ENCODE results near the gene NPNT.
"Not testable (repeated sequence)": the region's sequence is repeated elsewhere in the genome, so short reads cannot be mapped to it uniquely, and the experiment has no call there.

NPNT gene, protein sequence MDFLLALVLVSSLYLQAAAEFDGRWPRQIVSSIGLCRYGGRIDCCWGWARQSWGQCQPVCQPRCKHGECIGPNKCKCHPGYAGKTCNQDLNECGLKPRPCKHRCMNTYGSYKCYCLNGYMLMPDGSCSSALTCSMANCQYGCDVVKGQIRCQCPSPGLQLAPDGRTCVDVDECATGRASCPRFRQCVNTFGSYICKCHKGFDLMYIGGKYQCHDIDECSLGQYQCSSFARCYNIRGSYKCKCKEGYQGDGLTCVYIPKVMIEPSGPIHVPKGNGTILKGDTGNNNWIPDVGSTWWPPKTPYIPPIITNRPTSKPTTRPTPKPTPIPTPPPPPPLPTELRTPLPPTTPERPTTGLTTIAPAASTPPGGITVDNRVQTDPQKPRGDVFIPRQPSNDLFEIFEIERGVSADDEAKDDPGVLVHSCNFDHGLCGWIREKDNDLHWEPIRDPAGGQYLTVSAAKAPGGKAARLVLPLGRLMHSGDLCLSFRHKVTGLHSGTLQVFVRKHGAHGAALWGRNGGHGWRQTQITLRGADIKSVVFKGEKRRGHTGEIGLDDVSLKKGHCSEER

DNA sequence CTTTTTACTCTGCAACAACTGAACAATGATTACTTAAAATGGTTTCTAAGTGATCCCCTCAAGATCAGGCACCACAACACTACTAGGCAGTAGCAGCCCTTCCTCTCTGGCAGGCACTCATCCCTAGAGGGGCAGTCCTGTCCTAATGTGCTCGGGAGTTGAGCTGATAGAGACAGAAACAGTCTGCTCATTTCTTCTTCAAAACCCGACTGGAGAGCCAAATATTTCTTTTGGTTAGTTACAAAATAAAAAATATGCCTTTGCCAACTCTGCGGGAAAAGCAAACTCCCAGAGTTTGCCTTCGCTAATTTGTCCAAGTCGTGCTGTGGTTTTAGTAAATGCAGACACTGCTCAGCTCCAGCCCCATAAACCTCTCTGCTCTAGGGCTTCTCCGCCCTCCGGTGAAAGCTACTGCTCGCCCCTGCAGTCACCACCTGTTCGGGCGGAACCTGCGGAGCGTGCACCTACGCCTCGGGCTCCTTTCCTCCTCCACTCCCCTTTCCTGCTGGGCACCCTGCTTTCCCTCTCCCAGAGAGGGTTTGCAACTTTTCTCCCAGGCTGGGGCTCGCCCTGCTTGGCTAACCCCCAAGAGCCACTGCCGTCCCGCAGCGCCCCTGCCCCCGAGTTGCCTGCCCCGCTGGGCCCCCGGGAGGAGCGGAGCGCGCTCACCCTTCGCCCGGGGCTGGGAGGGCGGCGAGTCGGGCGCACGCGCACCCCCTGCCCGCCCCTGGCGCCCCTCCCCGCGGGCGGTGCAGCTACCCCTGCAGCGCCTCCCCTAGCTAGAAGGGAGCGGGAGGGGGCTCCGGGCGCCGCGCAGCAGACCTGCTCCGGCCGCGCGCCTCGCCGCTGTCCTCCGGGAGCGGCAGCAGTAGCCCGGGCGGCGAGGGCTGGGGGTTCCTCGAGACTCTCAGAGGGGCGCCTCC lies at the start of gene NPNT:
TSS of gene NPNT (plus strand) at position 812 of the 923 bp plus-strand sequence. CDS start 182 bp downstream, outside the sequence.
- DNase-seq = no peak

DNA sequence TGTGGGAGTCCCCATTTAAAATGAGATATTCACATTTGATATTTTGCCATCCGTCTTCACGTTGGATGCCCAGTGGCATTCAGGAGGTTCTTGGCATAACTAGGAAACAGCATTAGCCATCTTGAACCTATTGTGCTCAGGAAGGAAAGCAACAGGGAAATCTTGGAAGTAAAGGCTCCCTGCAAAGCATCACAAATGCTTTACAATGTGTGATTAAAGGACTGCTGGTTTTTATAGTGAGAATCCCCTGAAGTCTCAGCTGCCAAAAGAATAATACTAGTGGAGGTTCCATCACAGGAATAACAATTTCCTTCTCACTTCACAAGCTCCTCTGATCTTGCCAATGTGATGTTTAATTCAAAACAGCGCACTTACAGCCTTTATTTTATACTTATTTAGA lies 49.7 kb upstream of the NPNT start:
- no peak for DNase-seq

- DNase-seq = not testable (repeated sequence)
These were observed 46.9 kb upstream of the NPNT start for GRCh38 chr4:105848359-105848758.

DNA sequence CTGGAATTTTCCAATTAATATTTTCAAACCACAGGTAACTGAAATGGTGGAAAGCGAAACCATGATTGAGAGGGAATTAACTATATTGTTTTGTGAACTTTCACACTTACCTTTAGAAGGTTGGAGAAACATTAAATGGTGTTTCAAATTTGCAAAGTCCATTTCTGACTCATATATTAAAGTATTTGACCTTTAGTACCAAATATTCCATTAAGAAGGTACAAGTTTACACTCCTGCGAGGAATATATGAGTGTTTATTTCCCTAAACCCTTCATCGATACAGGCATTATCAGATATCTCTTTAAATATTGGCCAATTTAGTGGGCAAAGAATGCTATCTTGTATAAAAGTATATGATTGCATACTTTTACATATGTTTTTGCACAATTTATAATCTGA lies 44.1 kb upstream of the NPNT start:
- DNase-seq = no peak

DNA sequence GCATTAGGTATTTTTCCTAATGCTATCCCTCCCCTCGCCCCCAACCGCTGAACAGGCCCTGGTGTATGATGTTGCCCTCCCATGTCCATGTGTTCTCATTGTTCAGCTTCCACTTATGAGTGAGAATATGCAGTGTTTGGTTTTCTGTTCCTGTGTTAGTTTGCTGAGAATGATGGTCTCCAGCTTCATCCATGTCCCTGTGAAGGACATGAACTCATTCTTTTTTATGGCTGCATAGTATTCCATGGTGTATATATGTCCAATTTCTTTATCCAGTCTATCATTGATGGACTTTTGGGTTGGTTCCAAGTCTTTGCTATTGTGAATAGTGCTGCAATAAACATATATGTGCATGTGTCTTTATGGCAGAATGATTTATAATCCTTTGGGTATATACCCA lies 43.0 kb upstream of the NPNT start:
- DNase-seq = not testable (repeated sequence)

- DNase-seq = no peak
These were observed 36.7 kb upstream of the NPNT start for GRCh38 chr4:105858466-105859040.

DNA sequence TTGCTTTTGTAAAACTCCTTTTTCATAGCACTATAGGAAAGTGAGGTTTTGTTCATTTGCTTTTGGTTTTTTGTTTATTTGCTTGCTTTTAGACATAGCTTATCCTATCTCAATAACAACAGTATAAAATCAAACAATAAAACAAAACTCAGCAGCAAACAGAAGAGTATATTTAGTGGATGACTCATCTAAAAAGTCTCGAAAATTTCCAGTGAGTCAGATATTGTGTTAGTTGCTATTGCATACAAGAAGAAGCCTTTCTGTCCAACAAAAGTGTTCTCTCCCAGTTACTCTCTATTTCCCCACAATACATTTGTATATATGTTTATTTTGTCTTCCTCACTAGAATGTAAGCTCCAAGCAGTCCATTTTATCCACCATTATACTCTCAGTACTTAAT lies 36.0 kb upstream of the NPNT start:
- DNase-seq = no peak

DNA sequence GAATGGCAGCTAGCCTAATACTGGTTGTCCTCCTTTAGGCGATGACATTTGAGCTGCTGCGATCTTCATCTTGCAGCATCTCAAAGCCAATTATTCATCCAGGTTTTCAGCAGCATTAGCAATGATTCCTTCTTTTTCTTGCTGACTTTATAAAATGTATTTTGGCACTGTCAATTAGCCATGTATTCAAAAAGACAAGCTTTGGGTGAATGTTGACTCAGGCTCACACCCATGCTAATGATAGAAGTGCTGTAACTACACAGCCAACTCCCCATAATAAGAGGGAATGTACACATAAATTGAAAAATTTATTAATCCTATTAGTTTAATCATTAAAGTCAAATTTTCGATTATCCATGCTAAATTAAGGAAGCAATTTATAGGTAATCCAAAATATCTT lies 24.3 kb upstream of the NPNT start:
- DNase-seq = no peak

DNA sequence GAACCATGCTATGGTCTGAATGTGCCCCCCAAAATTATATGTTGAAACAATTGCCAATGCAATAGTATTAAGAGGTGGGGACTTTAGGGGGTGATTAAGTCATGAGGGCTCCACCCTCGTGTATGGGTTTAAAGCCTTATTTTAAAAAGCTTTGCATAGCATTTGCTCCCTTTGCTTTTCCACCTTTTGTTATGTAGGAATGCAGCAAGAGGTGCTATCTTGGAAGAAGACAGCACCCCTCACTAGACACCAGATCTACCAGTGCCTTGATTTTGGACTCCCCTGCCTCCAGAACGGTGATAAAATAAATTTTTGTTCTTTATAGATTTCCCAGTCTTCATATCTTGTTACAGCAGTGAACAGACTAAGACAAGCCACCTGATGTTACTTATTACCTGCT lies 23.3 kb upstream of the NPNT start:
- DNase-seq = no peak

DNA sequence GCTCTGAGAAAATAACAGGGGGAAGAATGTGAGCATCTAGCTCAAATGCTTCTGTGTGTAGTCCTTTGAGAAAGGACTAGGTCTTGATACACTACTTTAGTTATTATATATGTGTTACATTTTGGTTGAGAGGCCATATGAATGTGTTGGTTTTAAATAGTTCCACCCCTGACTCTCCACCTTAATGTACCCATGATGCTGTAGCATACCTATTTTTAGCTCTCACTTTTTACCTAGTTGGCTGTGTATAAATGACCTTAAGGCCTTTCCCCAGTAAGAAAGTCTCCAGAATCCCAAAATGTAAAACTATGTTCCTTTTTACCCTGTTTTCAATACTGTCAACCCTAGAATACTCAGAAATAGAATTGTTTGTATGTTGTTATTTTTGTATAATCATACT lies 20.0 kb upstream of the NPNT start:
- no peak for DNase-seq

DNA sequence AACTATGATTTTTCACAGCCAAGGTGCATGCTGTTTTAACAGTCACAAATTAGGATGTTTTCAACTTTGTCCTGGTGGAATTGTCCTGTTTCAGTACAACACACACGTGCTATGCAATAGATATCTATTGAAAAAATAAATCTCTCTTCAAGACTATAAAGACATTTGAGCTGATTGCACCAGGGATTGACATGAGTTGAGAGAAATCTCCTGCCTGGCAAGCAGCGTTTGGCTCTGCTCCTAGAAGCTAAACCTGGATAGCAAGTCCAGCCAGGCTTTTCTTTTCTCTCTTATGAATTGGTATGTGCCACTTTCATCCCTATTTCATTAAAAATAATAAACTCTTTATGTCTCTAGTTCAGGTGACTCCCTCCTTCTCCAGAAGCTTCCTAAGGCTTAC lies 16.6 kb upstream of the NPNT start:
- DNase-seq = no peak

- DNase-seq = no peak
These were observed 7.8 kb upstream of the NPNT start for GRCh38 chr4:105887508-105887907.

DNA sequence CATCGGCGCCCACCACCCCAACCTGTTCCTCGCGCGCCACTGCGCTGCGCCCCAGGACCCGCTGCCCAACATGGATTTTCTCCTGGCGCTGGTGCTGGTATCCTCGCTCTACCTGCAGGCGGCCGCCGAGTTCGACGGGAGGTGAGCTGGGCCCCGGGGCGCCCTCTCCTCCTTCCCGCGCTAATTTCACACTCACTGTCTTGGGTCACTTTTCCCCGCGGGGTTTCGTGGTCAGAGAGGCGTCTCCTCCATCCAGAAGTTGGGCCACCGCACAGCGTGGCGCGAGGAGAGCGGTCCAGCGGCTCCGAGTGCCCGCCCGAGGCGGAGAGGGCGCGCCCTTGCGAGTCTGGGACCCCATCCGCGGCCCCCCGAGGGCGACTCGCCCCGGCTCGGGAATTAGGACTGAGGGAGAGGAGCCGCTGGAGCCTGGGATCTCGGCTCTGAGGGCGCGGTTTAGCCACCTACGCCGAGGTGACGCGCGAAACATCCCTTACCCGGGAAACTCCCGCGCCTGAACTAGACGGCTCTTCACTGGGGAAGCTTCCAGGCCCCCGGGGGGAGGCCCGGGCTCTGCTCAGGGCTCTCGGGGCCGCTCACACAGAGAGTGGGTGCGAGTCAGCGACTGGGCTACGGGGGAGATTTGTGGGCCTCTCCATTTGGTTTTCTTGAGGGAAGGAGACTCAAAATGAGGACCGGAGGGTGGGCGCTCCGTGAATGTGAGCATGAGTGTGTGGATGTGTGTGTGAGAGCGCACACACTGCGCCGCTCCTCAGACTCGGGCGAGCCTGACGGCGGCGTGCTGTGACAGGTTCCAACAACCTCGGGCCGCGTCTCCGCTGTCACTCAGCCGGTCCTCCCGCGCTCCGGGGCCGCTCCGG lies 551 bp downstream of the NPNT start:
- no peak for DNase-seq

GRCh38 chr4:105896461-105896942 lies 1.2 kb downstream of the NPNT start:
- no peak for DNase-seq

DNA sequence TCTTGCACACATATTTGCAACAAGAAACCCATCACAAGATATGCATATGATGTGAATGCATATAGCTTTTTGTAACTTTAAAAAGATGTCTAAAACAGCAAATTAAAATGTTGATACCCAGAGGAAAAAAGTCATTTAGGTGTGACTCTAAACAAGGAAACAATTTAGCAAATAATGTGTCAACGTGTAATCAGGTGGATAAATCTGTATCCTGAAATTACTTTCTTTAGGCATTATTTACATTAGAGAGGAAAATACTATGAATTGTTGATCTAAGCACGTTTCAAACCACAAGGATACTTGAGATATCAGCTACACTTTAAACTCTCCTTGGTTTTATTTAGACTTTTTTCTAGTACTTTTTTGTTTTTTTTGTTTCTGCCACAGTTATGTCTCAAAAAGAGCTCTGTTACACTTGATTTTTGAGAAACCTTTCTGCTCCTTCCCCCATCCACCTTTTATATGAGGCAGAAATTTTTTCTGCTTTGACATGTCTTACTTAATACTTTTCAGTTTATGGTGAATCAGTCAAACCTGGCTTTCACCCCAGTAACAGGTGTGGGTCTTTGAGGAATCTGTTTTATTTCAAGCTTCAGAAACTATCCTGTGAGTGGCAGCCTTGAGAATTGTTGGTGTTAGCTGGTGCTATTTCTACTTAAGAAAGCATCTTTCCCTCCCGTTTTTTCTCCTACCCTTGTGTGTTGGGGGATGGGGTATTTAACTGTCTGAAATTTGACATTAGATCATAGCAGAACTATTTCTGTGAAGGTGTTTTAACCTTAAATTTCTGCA lies 1.9 kb downstream of the NPNT start:
- DNase-seq = no peak

DNA sequence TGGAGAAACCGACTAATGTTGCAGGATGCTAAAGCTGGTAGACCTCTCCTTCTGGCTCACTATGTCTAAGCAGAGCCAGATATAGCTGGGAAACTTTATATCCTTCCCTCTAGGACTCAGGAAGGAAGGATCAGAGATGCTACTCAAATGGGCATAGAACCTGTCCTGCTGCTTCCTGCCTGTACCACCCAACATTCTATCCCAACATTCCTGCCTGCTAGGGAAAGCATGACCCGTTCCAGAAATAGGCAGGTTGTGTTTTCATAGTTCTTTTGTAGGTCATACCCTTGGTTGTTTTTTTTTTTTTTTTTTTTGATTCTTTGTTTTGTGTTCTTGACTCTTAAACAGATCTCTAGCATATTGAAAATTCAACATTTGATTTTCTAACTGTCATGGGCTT lies 5.3 kb downstream of the NPNT start:
- no peak for DNase-seq

- no peak for DNase-seq
These were observed 7.4 kb downstream of the NPNT start for GRCh38 chr4:105902550-105903262.

DNA sequence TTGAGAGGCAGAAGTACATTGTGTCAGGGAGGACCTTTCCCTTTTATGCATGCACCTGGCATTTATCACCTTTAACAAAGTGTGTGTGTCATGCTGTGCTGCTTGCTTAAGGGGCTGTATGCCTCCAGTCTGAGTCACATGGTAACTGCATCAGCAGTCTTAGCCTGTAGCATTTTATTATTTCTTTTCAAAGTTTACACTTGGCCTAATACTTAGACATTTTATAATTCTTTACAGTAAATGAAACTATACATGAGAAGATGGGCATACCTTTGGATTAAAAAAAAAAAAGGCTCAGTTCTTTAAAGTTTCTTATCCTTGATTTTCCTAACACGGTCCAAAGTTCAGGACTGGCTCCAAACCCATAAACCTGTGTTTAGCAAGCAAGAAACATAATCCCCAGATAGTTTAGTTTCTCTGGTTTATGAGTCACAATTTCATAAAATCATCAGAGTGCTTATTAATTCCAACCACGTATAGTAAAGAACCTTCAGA lies 14.6 kb downstream of the NPNT start:
- DNase-seq = no peak

GRCh38 chr4:105911426-105911825 lies 16.2 kb downstream of the NPNT start:
- DNase-seq = no peak

GRCh38 chr4:105912633-105913032 lies 17.4 kb downstream of the NPNT start:
- DNase-seq = no peak

All from CD4-positive, alpha-beta T cell treated with Interleukin-4 for 1 hour (primary cell).